Right ventricle myocardium superior (tissue), 1 donor: ENCODE data around the gene BAMBI. TPM values are rescaled to one million over a fixed set of nuclear protein-coding genes. Genes with fewer than 3 reads are reported as not detected.
A peak's percentile ranks its signal among the peaks of the same experiment; 100 is the strongest.

Source experiments
- ATAC-seq: fragments of 200-7000 bp; cut with Tn5 transposase; one replicate; pipeline ENCODE4 v1.9.1; 2020; ENCODE audit warnings: mild to moderate bottlenecking; ENCODE audit not compliant: poor library complexity
- DNase-seq: peaks from one replicate; pipeline ENCODE4 v3.0.0-alpha.2; 2020
- intact Hi-C: fragments of 100-400 bp; cut with DNase I; formaldehyde crosslinking; loops from one replicate; pipeline ENCODE4 v1.11.2; 2022
- total RNA-seq: library from RNA; stranded (reverse); fragmentation: NEBNext Ultra II Directional; extraction: Animal tissue kit (Norgen Biotek cat#: 25700); gene quantifications from one replicate; pipeline ENCODE4 v1.2.1, GENCODE V29; 2021
- donor health status: DM: no; HTN: yes; CAD: no; lungs with severe emphysema.

Gene BAMBI
- total RNA-seq, 1 donor from 2014 or later, result 13.2 TPM

GRCh38 chr10:28716748-28717147 lies 39.4 kb downstream of the BAMBI start:
- intact Hi-C loops, result no loop called here
- DNase-seq (no peak), ATAC-seq (no peak)

DNA sequence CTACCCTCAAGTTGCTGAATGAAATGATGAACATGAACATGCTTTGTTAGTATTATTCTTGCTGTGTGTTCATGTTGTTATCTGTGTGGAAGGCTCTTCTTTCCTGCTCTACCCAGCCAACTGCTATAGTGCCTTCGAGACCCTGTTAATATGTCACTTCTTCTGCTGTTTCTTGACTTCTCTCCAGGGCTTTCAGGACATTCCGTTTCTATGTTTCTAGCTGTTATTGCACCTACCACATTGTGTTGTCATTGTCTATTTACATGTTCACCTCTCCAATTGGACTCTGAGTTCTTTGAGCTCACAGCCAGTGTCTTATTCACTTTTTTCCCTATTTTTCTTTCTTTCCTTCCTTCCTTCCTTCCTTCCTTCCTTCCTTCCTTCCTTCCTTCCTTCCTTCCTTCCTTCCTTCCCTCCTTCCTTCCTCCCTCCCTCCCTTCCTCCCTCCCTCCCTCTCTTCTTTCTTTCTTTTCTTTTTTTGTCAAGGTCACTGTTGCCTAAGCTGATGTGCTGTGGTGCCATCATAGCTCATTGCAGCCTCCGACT lies 40.4 kb downstream of the BAMBI start:
- no peak for ATAC-seq
- DNase-seq, result no peak
- intact Hi-C loops, result no loop called here

GRCh38 chr10:28719789-28720436 lies 42.6 kb downstream of the BAMBI start:
- intact Hi-C loops, result no loop called here
- ATAC-seq, result no peak
- DNase-seq, result no peak

DNA sequence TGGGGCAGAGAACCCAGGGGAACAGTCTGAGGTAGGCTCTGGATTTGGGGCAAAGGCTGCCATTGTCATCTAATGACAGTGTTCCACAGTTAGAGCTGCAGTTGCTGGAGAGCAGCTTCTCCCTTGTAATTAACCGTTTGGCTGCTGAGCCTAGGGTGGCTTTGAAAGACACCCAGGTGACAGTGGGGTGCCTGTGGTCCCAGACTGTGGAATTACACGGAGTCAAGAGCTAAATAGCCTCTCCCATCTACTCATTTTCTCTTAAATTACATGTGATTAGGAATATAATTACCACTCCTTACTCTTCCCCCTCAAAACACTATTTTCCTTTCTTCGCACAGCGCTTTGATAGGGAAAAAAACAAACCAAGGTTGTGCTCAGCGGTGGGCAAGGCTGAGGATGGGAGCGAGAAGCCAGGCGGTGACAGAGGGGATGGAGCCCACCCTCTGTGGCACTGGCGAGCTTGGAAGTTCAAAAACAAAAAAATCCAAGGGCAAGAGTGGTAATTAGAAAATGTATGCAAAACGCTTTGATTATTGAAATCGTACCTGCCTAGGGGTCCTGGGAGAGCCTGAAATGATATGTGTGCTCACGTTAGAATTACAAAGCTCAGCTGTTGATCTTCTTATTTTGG lies 44.1 kb downstream of the BAMBI start:
- intact Hi-C loops, result no loop called here
- no peak for DNase-seq
- no peak for ATAC-seq

GRCh38 chr10:28722065-28722803 lies 44.9 kb downstream of the BAMBI start:
- peak; percentile 86 for ATAC-seq
- peak; percentile 66 for DNase-seq
- intact Hi-C loops, result no loop called here

GRCh38 chr10:28728366-28728765 lies 51.0 kb downstream of the BAMBI start:
- DNase-seq, result no peak
- no peak for ATAC-seq
- intact Hi-C loops, result no loop called here

DNA sequence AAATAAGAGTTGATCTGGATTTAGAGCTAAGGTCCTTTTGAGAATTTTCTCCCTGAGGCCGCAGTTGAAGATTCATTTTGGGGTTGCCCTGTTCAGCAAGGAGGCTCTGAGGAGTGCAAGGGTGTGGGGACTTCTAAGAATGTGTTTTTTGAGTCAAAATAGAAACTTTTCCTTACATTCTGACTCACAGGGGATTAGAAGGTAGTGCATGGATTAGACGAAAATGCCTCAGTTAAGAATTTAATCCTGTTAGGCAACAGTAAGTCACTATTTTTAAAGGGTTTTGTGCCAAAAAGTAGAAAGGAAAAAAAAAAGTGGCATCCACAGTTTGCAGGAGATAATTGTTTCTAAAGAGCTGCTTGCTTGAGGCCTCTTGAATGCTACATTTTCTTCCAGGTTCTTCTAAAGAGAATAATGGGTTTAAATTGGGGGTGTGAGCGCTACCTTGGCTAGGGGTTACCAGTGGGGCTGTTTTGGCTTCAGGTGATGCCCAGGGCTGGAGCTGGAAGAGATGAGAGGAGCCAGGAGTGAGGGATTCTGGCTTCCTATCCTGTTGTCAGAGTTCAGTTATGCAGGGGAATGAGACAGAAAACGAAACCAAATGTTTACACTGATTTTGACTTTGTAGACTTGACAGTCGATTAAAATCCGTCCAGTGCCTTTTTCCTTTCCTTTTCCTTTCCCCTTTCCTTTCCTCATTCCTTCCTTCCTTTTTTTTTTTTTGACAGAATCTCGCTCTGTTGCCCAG lies 52.9 kb downstream of the BAMBI start:
- DNase-seq, result no peak
- intact Hi-C loops, result no loop called here
- ATAC-seq, result no peak

GRCh38 chr10:28732091-28732490 lies 54.8 kb downstream of the BAMBI start:
- DNase-seq, result no peak
- intact Hi-C loops, result no loop called here
- ATAC-seq, result no peak

Other genes starting within 250 kb of the BAMBI start
- gene WAC, start 144.4 kb upstream of the BAMBI start, total RNA-seq, result 92.9 TPM